ENCODE results near the gene VPS37D. TPM values are rescaled to one million over a fixed set of nuclear protein-coding genes. Genes with fewer than 3 reads are reported as not detected.

Gene VPS37D
- total and polyA plus RNA-seq, 2 of the 4 experiments (the other 2 are of a cell fraction), result 2.3 to 3.1 TPM

DNA sequence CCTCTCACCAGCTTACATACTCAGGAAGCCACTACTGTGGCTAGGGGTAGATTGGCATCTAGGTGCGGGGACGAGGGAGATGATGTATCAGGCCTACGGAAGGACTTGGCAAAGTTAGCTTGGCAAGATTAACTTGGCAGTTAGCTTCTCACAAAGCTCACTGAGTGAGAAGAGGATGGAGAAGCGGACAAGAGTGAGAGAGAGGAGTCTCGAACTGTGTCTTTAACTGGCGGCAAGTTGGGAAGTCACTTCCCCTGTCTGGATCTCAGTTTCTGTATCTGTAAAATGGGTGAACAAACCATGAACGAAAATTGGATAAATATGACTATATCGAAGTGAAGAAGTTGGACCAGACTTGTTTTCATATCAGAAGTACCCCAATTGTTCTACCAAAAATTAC, 33.8 kb upstream of the VPS37D start:
- Histone ChIP-seq H3K27ac (ENCODE audit: insufficient read depth, low read length) (no peak overlapping the region), H3K9ac (ENCODE audit: low read depth, low read length) (no peak overlapping the region), H3K4ac (ENCODE audit: low read depth, low read length) (no peak overlapping the region), H4K5ac (ENCODE audit: low read depth, low read length) (no peak overlapping the region), H3K14ac (replicated peaks; ENCODE audit: low read depth, low read length) (no peak overlapping the region), H2BK120ac (ENCODE audit: low read depth, low read length) (no peak overlapping the region), H3K4me1 (ENCODE audit: control insufficient read depth, insufficient read depth, low read length) (peaks cover 4% of the 10 kb centered on the region; the same call in 1 of the 2 replicates), H2BK15ac (ENCODE audit: low read depth, low read length) (no peak overlapping the region), H3K4me3 (ENCODE audit: insufficient read depth, low read depth, low read length) (no peak overlapping the region), H3K27me3 (ENCODE audit: control insufficient read depth, insufficient read depth, low read length) (peaks cover 21% of the 10 kb centered on the region), H2BK20ac (ENCODE audit: low read depth, low read length) (no peak overlapping the region), H3K4me2 (ENCODE audit: low read depth, low read length) (no peak overlapping the region), H2AK9ac (replicated peaks; ENCODE audit: low read depth, low read length, poor library complexity) (no peak overlapping the region), H3K9me1 (ENCODE audit: insufficient read depth, low read length) (no peaks in the 10 kb centered on the region), H3K23ac (ENCODE audit: low read depth, low read length) (no peak overlapping the region), H2AFZ (replicated peaks; ENCODE audit: low read length, poor library complexity) (no peak overlapping the region), H2BK5ac (ENCODE audit: low read depth, low read length, poor library complexity, severe bottlenecking) (no peak overlapping the region), H3K79me1 (ENCODE audit: low read depth in 1 of 2, low read length in 2 of 2) (no peaks in the 10 kb centered on the region), H2AK5ac (ENCODE audit: low read depth, low read length) (no peak overlapping the region), H3K18ac (ENCODE audit: low read depth, low read length) (no peak overlapping the region), H4K20me1 (ENCODE audit: insufficient read depth, low read length) (no peaks in the 10 kb centered on the region), H4K8ac (ENCODE audit: low read depth in 2 of 2, low read length in 2 of 2) (no peak overlapping the region), H3K36me3 (ENCODE audit: control insufficient read depth, insufficient read depth, low read length) (no peaks in the 10 kb centered on the region), H3K9me3 (ENCODE audit: control insufficient read depth, insufficient read depth, low read length) (no peaks in the 10 kb centered on the region), H4K91ac (ENCODE audit: insufficient read depth, low read depth, low read length) (no peak overlapping the region), H3K56ac (ENCODE audit: extremely low read depth, insufficient read depth, low read length) (no peak overlapping the region)
- DNase-seq (no peak), ATAC-seq (ENCODE audit: low read depth) (no peak)
- intact Hi-C loops (cut with micrococcal nuclease), result no loop called here
- WGBS, 2 experiments (ENCODE audit: extremely low coverage in 2 of 2, insufficient read length in 1 of 2), result 70% methylated on average over 3 of the region's 8 CpGs; no CpG with 5 or more reads in 1 of the 2 experiments
- ChIA-PET POLR2A (ENCODE audit: unreplicated experiment) (no interaction called here), CTCF (interaction anchor here (0.7 kb wide), 1 partner anchor 34 kb away, joined by 3 read pairs; no protein-coding TSS in a partner anchor)
- in situ Hi-C loops (cut with MboI; ENCODE audit: low sequenced_read_pairs), result no loop called here
- dilution Hi-C loops (cut with HindIII; ENCODE audit: low sequenced_read_pairs, unreplicated experiment), result no loop called here
- no TSS peak for BruUV-seq (replicated peaks)
- TF ChIP-seq POLR2A (IDR thresholded peaks at IDR 0.05; ENCODE audit: low read depth, low read length) (no peak), FOS (IDR thresholded peaks at IDR 0.05; ENCODE audit: low read depth, low read length) (no peak), CEBPB (IDR thresholded peaks at IDR 0.05; ENCODE audit: low read depth, low read length) (no peak)
- TF ChIP-seq, protein P1, sequence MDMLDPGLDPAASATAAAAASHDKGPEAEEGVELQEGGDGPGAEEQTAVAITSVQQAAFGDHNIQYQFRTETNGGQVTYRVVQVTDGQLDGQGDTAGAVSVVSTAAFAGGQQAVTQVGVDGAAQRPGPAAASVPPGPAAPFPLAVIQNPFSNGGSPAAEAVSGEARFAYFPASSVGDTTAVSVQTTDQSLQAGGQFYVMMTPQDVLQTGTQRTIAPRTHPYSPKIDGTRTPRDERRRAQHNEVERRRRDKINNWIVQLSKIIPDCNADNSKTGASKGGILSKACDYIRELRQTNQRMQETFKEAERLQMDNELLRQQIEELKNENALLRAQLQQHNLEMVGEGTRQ (IDR thresholded peaks at IDR 0.05; ENCODE audit: low read depth, low read length), result no peak

All from IMR-90 (cell line).